Common myeloid progenitor, CD34-positive (primary cell): ENCODE data around the gene TMEM9. TPM values are rescaled to one million over a fixed set of nuclear protein-coding genes. Genes with fewer than 3 reads are reported as not detected.

Source experiments
- CTCF ChIA-PET: fragments of 350-600 bp; sonication (Branson Sonifier 250); formaldehyde crosslinking; loops from one replicate; lab custom pipeline; 2021; ENCODE audit warnings: antibody characterized with exemption; lab: Charles Lee
- POLR2A ChIA-PET: fragments of 350-600 bp; sonication (Branson Sonifier 250); formaldehyde crosslinking; loops from one replicate; lab custom pipeline; 2021; ENCODE audit warnings: antibody characterized with exemption; lab: Charles Lee
- DNase-seq, 3 donors: peaks; one replicate each; pipeline versions ENCODE4 v3.0.0 to v3.0.0-alpha.2; 2013
- H3K27ac ChIP-seq, 2 experiments: 1 replicate in 1 of 2; 2 replicates in 1 of 2; pipeline ENCODE4 v1.7.0; 2013; ENCODE audit warnings: inconsistent platforms in 2 of 2, low read length in 2 of 2, mild to moderate bottlenecking in 2 of 2, low read depth in 1 of 2, moderate library complexity in 1 of 2; ENCODE audit not compliant: severe bottlenecking in 2 of 2, insufficient read depth in 1 of 2, poor library complexity in 1 of 2
- H3K27me3 ChIP-seq, 5 experiments: replicated peaks in 2 of 5; 1 replicate in 3 of 5; 2 replicates in 2 of 5; pipeline versions ENCODE4 v1.6.1 to v1.7.0; 2013; ENCODE audit warnings: low read length in 4 of 5, mild to moderate bottlenecking in 2 of 5, moderate library complexity in 2 of 5, inconsistent platforms in 1 of 5; ENCODE audit not compliant: insufficient read depth in 5 of 5, control insufficient read depth in 4 of 5
- H3K36me3 ChIP-seq, 4 experiments: 1 replicate in 2 of 4; 2 replicates in 2 of 4; pipeline versions ENCODE4 v1.6.1 to v1.7.0; 2013; ENCODE audit warnings: low read length in 3 of 4, control low read depth in 1 of 4, mild to moderate bottlenecking in 1 of 4; ENCODE audit not compliant: control insufficient read depth in 4 of 4, insufficient read depth in 4 of 4
- H3K4me1 ChIP-seq, 4 experiments: 1 replicate in 3 of 4; 2 replicates in 1 of 4; pipeline versions ENCODE4 v1.6.1 to v1.7.1; 2013; ENCODE audit warnings: low read length in 3 of 4, mild to moderate bottlenecking in 3 of 4, control low read depth in 1 of 4, inconsistent platforms in 1 of 4, moderate library complexity in 1 of 4; ENCODE audit not compliant: control insufficient read depth in 4 of 4, insufficient read depth in 4 of 4; ENCODE audit errors: control extremely low read depth in 1 of 4
- H3K4me3 ChIP-seq, 7 experiments: 1 replicate in 4 of 7; 2 replicates in 3 of 7; pipeline versions ENCODE4 v1.5.1 to v1.7.0; 2013; ENCODE audit warnings: mild to moderate bottlenecking in 7 of 7, low read length in 6 of 7, moderate library complexity in 6 of 7, inconsistent platforms in 2 of 7, low read depth in 2 of 7, control low read depth in 1 of 7; ENCODE audit not compliant: insufficient read depth in 4 of 7, control insufficient read depth in 1 of 7; ENCODE audit errors: extremely low read depth in 1 of 7
- H3K9me3 ChIP-seq, 5 experiments: 1 replicate in 4 of 5; 2 replicates in 1 of 5; pipeline versions ENCODE4 v1.6.1 to v1.7.1; 2013; ENCODE audit warnings: low read length in 4 of 5, mild to moderate bottlenecking in 2 of 5, inconsistent platforms in 1 of 5, low read depth in 1 of 5, moderate library complexity in 1 of 5; ENCODE audit not compliant: control insufficient read depth in 4 of 5, insufficient read depth in 2 of 5; ENCODE audit errors: control extremely low read depth in 1 of 5
- WGBS: methylation state at CpG from one replicate; pipeline ENCODE4 v1.1.5; 2013; ENCODE audit not compliant: insufficient coverage; 5-methylcytosine and 5-hydroxymethylcytosine counted together
- polyA plus RNA-seq: library from polyadenylated mRNA; unstranded; fragments of 120-200 nt; gene quantifications from one replicate; pipeline ENCODE4 v1.2.1, GENCODE V29; 2013

TMEM9 gene
- polyA plus RNA-seq: 51.4 TPM

GRCh38 chr1:201154389-201155165 is at the start of gene TMEM9:
TMEM9 (minus strand) TSS chr1:201154474; CDS start chr1:201153923, 551 bp downstream.
- CTCF ChIA-PET: interaction anchor here (1.1 to 13.0 kb wide), 4 partner anchors 14 to 35 kb away, joined by 3 to 89 read pairs (median 4); no protein-coding TSS in a partner anchor
- Histone ChIP-seq H3K27ac (peak within 1 kb of the TSS in 1 of 2 experiments; percentile 85), H3K27me3 (no peaks in the 10 kb centered on the region)

GRCh38 chr1:201198598-201198997 is 44.3 kb upstream of the TMEM9 start:
- no CpG with 5 or more reads among the region's 3 CpGs for WGBS
- Histone ChIP-seq H3K4me1 (no peaks in the 10 kb centered on the region), H3K9me3 (no peaks in the 10 kb centered on the region), H3K4me3 (no peak overlapping the region), H3K27me3 (peaks cover 0 to 2% (median 0%) of the 10 kb centered on the region in 5 experiments), H3K36me3 (no peaks in the 10 kb centered on the region), H3K27ac (no peak overlapping the region)
- DNase-seq: no peak
- CTCF ChIA-PET: interaction anchor here (1.3 kb wide), 1 partner anchor 12 kb away, joined by 4 read pairs; no protein-coding TSS in a partner anchor
- POLR2A ChIA-PET: interaction anchor here (0.6 kb wide), 1 partner anchor 140 kb away, joined by 3 read pairs; no protein-coding TSS in a partner anchor

More at GRCh38 chr1:201154389-201155165, at the start of gene TMEM9:
- 10% methylated on average over 14 of the region's 31 CpGs for WGBS
- peaks cover 4 to 18% (median 12%) of the 10 kb centered on the region in 4 experiments for H3K4me1 ChIP-seq
- H3K4me3 ChIP-seq: peak within 1 kb of the TSS; percentile 67 to 89 (median 80)
- no peaks in the 10 kb centered on the region for H3K9me3 ChIP-seq
- POLR2A ChIA-PET: interaction anchor here (0.6 kb wide), 1 partner anchor 11 kb away, joined by 3 read pairs; no protein-coding TSS in a partner anchor
- H3K36me3 ChIP-seq: peaks cover 4 to 24% (median 16%) of the 10 kb centered on the region in 4 experiments
- peak; percentile 94 to 98 (median 96) for DNase-seq

GRCh38 chr1:201194046-201194445 is 39.8 kb upstream of the TMEM9 start:
- CTCF ChIA-PET: interaction anchor here (1.7 kb wide), 1 partner anchor 19 kb away, joined by 4 read pairs; no protein-coding TSS in a partner anchor
- no peak for DNase-seq
- POLR2A ChIA-PET: no interaction called here

DNA sequence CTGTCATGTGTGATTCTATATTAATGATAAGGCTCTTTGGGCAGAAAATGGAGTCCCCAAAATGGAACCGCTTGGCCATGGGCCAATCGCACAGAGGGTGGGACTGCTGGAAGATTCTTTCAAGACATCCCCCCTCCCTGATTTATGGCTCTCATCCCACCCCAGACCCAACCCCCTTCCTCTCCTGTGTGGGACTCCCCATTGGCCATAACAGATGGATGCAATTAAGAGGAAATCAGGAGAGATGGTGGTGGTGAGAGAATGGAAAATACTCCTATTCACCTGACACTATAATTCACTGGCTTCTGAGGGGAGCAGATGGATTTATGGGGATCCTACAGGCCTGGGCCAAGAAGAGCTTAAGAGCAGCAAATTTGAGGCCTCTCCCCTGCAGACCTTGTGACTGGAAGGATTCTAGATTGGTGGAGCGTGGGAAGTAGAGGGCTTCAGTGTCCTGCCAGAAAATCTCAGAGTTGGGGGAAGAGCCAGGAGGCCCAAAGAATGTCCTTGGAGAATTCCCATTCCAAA is 38.1 kb upstream of the TMEM9 start:
- no peaks in the 10 kb centered on the region for H3K36me3 ChIP-seq
- ChIA-PET CTCF (interaction anchor here (1.7 kb wide), 1 partner anchor 17 kb away, joined by 4 read pairs; no protein-coding TSS in a partner anchor), POLR2A (no interaction called here)
- H3K27ac ChIP-seq: no peak overlapping the region
- WGBS: 100% methylated on average over 1 of the region's 3 CpGs
- H3K4me3 ChIP-seq: no peak overlapping the region
- no peak for DNase-seq
- H3K4me1 ChIP-seq: no peaks in the 10 kb centered on the region
- no peaks in the 10 kb centered on the region for H3K9me3 ChIP-seq
- peaks cover 0 to 22% (median 9%) of the 10 kb centered on the region in 5 experiments for H3K27me3 ChIP-seq

More at GRCh38 chr1:201194046-201194445, 39.8 kb upstream of the TMEM9 start:
- no peaks in the 10 kb centered on the region for H3K4me1 ChIP-seq
- no peak overlapping the region for H3K4me3 ChIP-seq
- no peaks in the 10 kb centered on the region for H3K9me3 ChIP-seq
- no peaks in the 10 kb centered on the region for H3K36me3 ChIP-seq
- H3K27me3 ChIP-seq: peaks cover 0 to 22% (median 9%) of the 10 kb centered on the region in 5 experiments
- WGBS: 97% methylated on average over 6 of the region's 6 CpGs
- no peak overlapping the region for H3K27ac ChIP-seq

GRCh38 chr1:201191653-201192260 is 37.5 kb upstream of the TMEM9 start:
- POLR2A ChIA-PET: no interaction called here
- no peaks in the 10 kb centered on the region for H3K36me3 ChIP-seq
- no peaks in the 10 kb centered on the region for H3K9me3 ChIP-seq
- H3K4me1 ChIP-seq: no peaks in the 10 kb centered on the region
- H3K27ac ChIP-seq: no peak overlapping the region
- 82% methylated on average over 8 of the region's 18 CpGs for WGBS
- CTCF ChIA-PET: interaction anchor here (1.4 kb wide), 1 partner anchor 42 kb away, joined by 3 read pairs; no protein-coding TSS in a partner anchor
- no peak overlapping the region for H3K4me3 ChIP-seq
- peak in 1 of 3 donors; percentile 6 for DNase-seq
- peaks cover 0 to 22% (median 9%) of the 10 kb centered on the region in 5 experiments for H3K27me3 ChIP-seq

DNA sequence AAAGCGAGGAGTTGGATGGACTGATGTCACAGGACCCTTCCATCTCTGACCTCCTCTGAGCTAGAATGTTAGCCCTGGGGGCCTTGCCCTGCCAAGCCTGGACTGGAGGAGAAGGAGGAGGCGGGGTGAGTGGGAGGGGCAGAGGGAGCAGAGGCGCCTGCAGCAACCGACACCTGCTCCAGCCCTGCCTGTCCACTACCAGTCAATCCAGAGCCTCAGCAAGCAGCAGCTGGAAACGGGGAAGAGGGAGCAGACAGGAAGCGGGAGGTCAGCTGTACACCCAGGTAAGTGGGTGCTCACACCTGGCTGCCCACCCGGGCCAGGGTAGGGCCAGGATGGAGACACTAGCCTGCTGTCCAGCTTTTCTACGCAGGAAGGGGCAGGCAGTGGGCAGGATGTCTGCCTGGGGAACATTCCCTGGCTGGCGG is 36.4 kb upstream of the TMEM9 start, which contains the start of gene IGFN1:
Gene IGFN1 (plus strand): TSS at position 201 of the 428 bp plus-strand sequence. CDS start 2,470 bp downstream, outside the sequence.
- DNase-seq: no peak
- ChIA-PET POLR2A (no interaction called here), CTCF (interaction anchor here (0.7 to 1.4 kb wide), 2 partner anchors 40 to 105 kb away, joined by 3 read pairs; no protein-coding TSS in a partner anchor)
- Histone ChIP-seq H3K9me3 (no peaks in the 10 kb centered on the region), H3K4me1 (no peaks in the 10 kb centered on the region), H3K27me3 (peaks cover 0 to 22% (median 9%) of the 10 kb centered on the region in 5 experiments), H3K4me3 (no peak within 1 kb of the TSS), H3K36me3 (no peaks in the 10 kb centered on the region), H3K27ac (no peak within 1 kb of the TSS)
- WGBS: 100% methylated on average over 3 of the region's 9 CpGs
